GM23248 (cell line): ENCODE measurements around the gene SLC34A3.

Source experiments
- EZH2 ChIP-seq: fragments of 200-600 bp; sonication (generic); IDR thresholded peaks from 2 replicates; pipeline ENCODE4 v1.6.1; 2018; ENCODE audit warnings: antibody characterized with exemption, mild to moderate bottlenecking; ENCODE audit not compliant: insufficient read depth, poor library complexity, severe bottlenecking
- EZH2phosphoT487 ChIP-seq: fragments of 200-600 bp; sonication (generic); IDR thresholded peaks from 2 replicates; pipeline ENCODE4 v1.6.1; 2018; ENCODE audit warnings: antibody characterized with exemption, moderate library complexity, mild to moderate bottlenecking, low read depth; ENCODE audit not compliant: insufficient read depth

- TF ChIP-seq EZH2 (no peak), EZH2phosphoT487 (no peak)
Observed at GRCh38 chr9:137188490-137189296, 42.0 kb upstream of the SLC34A3 start, which contains the start of the genes ANAPC2 and SSNA1.
